Gastrocnemius medialis (tissue), 4 donors: ENCODE results near the gene ADCY9.

ENCODE experiments used
- POLR2A ChIP-seq, 2 donors: fragments of 450-650 bp; IDR thresholded peaks; one replicate each; pipeline ENCODE4 v1.6.1; 2017; ENCODE audit warnings: antibody characterized with exemption in 2 of 2, mild to moderate bottlenecking in 2 of 2, moderate library complexity in 2 of 2
- TF ChIP-seq, protein P1 (sequence below), 5 experiments: fragments of 450-650 bp in 3 of 5; fragments of 200-600 bp in 2 of 5; sonication (generic) in 2 of 5; IDR thresholded peaks in 4 of 5; conservative IDR thresholded peaks in 1 of 5; 1 replicate in 4 of 5; 2 replicates in 1 of 5; pipeline ENCODE4 v1.5.1; 2016 to 2019; ENCODE audit warnings: antibody characterized with exemption in 5 of 5, mild to moderate bottlenecking in 3 of 5, moderate library complexity in 3 of 5

DNA sequence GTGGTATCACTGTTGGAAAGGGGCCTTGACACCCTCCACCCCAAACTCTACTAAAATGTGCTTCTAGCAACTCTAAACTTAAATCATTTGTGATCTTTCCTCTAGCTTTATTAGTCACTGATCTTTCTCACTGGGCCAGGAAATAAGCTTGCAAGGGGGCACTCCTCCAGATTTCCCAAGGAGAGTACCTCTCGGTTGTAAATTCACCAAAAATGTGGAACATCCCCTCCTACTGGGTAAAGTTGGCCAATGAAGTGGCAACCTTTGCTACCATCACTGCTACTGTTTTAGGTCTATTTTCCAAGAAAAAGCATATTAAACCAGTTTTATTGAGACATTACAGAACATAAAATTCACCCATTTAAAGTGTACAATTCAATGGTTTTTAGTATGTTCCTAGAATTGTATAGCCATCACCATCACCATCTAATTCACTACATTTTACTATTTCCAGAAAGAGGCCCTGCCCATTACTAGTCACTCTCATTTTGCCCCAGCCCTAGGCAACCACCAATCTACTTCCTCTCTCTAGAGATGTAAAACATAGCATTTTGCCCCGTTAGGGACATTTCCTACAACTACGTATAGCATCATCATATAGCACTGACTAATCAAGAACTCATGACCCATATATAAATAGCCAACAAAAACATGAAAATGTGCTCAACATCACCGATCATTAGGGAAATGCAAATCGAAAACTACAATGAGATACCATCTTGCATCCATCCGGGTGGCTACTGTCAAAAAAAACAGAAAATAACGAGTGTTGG, 44.6 kb upstream of the ADCY9 start:
- TF ChIP-seq, protein P1, sequence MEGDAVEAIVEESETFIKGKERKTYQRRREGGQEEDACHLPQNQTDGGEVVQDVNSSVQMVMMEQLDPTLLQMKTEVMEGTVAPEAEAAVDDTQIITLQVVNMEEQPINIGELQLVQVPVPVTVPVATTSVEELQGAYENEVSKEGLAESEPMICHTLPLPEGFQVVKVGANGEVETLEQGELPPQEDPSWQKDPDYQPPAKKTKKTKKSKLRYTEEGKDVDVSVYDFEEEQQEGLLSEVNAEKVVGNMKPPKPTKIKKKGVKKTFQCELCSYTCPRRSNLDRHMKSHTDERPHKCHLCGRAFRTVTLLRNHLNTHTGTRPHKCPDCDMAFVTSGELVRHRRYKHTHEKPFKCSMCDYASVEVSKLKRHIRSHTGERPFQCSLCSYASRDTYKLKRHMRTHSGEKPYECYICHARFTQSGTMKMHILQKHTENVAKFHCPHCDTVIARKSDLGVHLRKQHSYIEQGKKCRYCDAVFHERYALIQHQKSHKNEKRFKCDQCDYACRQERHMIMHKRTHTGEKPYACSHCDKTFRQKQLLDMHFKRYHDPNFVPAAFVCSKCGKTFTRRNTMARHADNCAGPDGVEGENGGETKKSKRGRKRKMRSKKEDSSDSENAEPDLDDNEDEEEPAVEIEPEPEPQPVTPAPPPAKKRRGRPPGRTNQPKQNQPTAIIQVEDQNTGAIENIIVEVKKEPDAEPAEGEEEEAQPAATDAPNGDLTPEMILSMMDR (IDR thresholded peaks at IDR 0.05 in 4 of 5, conservative IDR thresholded peaks at IDR 0.05 in 1 of 5): no peak
- TF ChIP-seq POLR2A (IDR thresholded peaks at IDR 0.05): no peak
